Activated naive CD4-positive, alpha-beta T cell treated with anti-CD3 and anti-CD28 coated beads for 36 hours (primary cell): ENCODE measurements around the gene MYL10. TPM values are rescaled to one million over a fixed set of nuclear protein-coding genes. Genes with fewer than 3 reads are reported as not detected.
A peak's percentile ranks its signal among the peaks of the same experiment; 100 is the strongest.
"Not testable (repeated sequence)": the region's sequence is repeated elsewhere in the genome, so short reads cannot be mapped to it uniquely, and the experiment has no call there.

ENCODE experiments used
- CTCF ChIA-PET: fragments of 350-600 bp; sonication (Branson Sonifier 250); formaldehyde crosslinking; loops from one replicate; lab custom pipeline; 2021; ENCODE audit warnings: antibody characterized with exemption; lab: Charles Lee
- DNase-seq: peaks from one replicate; pipeline ENCODE4 v3.0.0-alpha.2; 2020
- H3K27ac Mint-ChIP-seq: one replicate; pipeline ENCODE4 v1.8.0; 2021; ENCODE audit warnings: mild to moderate bottlenecking, mixed read lengths
- H3K27me3 Mint-ChIP-seq: one replicate; pipeline ENCODE4 v1.8.0; 2021; ENCODE audit warnings: low read depth, mixed read lengths
- H3K36me3 Mint-ChIP-seq: one replicate; pipeline ENCODE4 v1.8.0; 2021; ENCODE audit warnings: low read depth, mixed read lengths
- H3K4me1 Mint-ChIP-seq: one replicate; pipeline ENCODE4 v1.8.0; 2021; ENCODE audit warnings: low read depth, mixed read lengths
- H3K4me3 Mint-ChIP-seq: one replicate; pipeline ENCODE4 v1.8.0; 2021; ENCODE audit warnings: mild to moderate bottlenecking, moderate library complexity, mixed read lengths
- H3K9me3 Mint-ChIP-seq: one replicate; pipeline ENCODE4 v1.8.0; 2021; ENCODE audit warnings: mixed read lengths
- intact Hi-C: fragments of 100-400 bp; cut with micrococcal nuclease; formaldehyde crosslinking; loops from one replicate; pipeline ENCODE4 v1.15.1; 2023
- total RNA-seq, 2 experiments: library from RNA; stranded (reverse); gene quantifications; one replicate each; pipeline ENCODE4 v1.2.3, GENCODE V29; 2021

Gene MYL10
- total RNA-seq, 2 experiments from 2014 or later: not detected

DNA sequence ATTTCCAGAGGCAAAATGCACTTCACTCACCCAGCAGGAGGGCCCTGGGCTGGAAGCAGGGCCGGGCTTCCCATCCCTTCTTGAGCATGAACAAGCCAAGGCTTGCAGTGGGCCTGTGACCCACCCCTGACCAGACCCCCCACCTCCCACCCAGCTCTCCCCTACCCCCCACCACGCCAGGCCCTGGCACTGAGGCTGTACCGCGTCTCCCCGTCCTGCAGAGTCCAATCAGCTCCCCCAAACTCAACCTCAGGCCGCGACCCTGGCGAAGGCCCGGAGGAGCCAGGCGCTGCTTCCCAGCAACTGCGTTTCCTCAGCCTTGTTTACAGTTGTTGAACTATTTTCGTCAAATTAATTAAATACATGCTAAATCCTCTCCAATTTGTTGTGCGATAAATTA, 16.9 kb upstream of the MYL10 start:
- CTCF ChIA-PET: no interaction called here
- DNase-seq: no peak
- H3K27ac Mint-ChIP-seq: no peak overlapping the region
- H3K36me3 Mint-ChIP-seq: no peaks in the 10 kb centered on the region
- peaks cover 6% of the 10 kb centered on the region for H3K27me3 Mint-ChIP-seq
- no peak overlapping the region for H3K4me3 Mint-ChIP-seq
- no peaks in the 10 kb centered on the region for H3K4me1 Mint-ChIP-seq
- intact Hi-C loops: no loop called here
- H3K9me3 Mint-ChIP-seq: no peaks in the 10 kb centered on the region

DNA sequence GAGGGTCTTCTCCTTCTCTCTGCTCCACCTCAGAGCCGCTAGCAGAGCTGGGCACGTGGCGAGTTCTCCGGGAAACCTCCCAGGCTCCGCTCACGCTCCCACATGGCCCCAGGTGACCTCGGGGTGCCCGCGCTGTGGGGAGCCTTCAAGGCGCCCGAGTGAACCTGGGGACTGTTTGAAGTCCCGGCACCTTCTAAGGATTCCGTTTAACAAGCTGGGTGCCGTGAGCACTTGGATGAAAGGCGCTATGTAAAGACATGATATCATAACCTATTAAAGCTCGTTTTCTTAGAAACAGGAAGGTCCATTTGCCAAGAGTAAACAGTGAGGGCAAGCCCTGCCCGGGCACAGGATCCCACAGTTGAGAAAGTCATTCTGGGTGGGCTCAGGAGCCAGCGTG, 15.8 kb upstream of the MYL10 start:
- CTCF ChIA-PET: no interaction called here
- intact Hi-C loops: no loop called here
- H3K4me3 Mint-ChIP-seq: no peak overlapping the region

DNA sequence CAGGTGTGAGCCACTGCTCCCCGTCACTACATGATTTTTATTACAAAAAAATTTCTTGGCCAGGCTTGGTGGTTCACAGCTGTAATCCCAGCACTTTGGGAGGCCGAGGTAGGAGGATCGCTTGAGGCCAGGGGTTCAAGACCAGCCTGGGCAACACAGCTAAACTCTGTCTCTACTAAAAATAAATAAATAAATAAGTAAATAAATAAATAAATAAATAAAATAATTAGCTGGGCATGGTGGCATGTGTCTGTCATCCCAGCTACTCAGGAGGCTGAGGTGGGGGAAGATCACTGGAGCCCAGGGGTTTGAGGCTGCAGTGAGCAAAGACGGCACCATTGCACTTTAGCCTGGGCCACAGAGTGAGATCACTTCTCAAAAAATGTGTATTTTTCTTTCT, 10.0 kb upstream of the MYL10 start:
- intact Hi-C loops, H3K9me3 Mint-ChIP-seq, CTCF ChIA-PET, DNase-seq, H3K27me3 Mint-ChIP-seq, H3K36me3 Mint-ChIP-seq, H3K4me1 Mint-ChIP-seq, H3K4me3 Mint-ChIP-seq, H3K27ac Mint-ChIP-seq: not testable (repeated sequence)

More for the DNA sequence above, 15.8 kb upstream of the MYL10 start:
- Mint-ChIP-seq H3K9me3 (no peaks in the 10 kb centered on the region), H3K36me3 (no peaks in the 10 kb centered on the region), H3K4me1 (no peaks in the 10 kb centered on the region), H3K27ac (no peak overlapping the region), H3K27me3 (peaks cover 3% of the 10 kb centered on the region)
- no peak for DNase-seq

DNA sequence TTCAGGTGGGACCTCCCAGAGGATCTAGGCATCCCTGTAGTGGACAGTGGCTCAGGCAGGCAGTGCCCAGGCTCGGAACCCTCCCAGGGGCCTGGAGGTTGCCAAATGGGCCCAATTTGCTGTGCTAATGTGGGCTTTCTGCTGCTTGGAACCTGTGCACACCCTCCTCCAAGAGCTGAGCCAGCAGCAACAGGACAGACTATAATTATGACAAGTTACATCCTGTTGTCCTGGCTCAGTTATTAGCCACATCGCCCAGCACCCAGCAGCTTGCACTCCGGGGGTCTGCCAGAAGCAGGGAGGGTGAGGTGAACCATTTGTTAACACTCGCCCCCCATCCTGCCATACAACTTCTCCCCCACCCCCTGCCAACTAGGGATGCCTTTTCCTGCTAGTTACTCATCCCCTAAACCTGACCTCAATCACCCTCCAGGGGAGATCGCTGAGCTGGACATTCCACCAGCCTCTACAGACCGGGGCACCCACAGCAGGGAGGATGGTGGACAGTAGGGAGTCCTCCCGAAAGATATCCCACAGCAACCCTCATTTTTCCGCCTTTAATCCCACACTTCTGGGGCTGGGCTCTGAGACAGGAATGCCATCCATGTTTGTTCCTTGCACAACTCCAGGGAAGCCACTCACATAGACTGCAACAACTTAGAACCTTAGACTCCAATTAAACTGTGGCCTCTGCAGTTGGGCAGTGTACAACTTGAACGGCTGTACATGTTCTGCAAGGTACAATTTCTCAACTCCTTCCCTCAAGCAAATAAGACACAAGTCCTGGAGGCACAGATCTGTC, 7.9 kb upstream of the MYL10 start:
- intact Hi-C loops: no loop called here
- Mint-ChIP-seq H3K27me3 (no peaks in the 10 kb centered on the region), H3K36me3 (no peaks in the 10 kb centered on the region), H3K4me1 (no peaks in the 10 kb centered on the region), H3K9me3 (peaks cover 12% of the 10 kb centered on the region), H3K4me3 (no peak overlapping the region), H3K27ac (no peak overlapping the region)
- CTCF ChIA-PET: no interaction called here
- no peak for DNase-seq

DNA sequence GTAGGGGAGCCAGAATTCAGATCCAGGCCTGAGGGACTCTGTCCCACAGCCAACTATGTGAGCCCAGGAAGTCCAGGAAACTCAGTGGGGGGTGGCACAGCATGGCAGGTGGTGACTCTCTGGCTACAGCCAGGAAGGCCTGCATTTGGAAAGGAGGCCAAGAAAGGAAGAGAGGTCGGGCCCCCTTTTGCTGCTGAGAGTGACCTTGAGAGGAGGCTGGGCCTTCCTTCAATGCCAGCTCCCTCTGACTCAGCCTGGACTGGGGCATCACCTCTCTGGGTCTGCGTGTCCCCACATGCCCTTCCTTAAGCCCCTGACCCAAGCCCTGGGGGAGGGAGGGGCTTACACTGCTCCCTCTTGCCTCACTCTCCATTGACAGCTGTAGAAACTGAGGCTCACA, 6.4 kb upstream of the MYL10 start:
- no peak overlapping the region for H3K4me3 Mint-ChIP-seq

DNA sequence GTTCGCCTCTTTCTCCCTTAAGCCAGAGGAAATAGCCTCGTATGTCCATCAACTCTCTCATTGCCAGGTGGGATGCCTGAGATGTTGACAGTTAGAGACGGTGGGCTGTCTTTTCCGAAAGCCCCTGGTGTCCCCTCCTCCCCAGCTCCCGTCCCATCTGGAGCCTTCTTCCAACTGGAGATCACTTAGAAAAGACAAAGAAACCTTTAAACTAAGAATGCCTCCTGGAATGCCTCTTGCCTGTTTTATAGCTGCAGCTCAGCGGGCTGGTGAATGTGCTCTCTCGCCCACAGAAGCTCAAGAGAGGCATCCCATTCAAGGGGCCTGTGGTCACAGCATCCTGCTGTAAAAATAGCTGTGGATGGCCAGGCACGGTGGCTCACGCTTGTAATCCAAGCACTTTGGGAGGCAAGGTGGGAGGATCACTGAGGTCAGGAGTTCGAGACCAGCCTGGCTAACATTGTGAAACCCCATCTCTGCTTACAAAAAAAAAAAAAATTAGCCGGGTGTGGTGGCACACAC, 5.2 kb upstream of the MYL10 start:
- intact Hi-C loops: no loop called here
- H3K27me3 Mint-ChIP-seq: no peaks in the 10 kb centered on the region
- H3K27ac Mint-ChIP-seq: no peak overlapping the region
- no peaks in the 10 kb centered on the region for H3K36me3 Mint-ChIP-seq
- H3K4me3 Mint-ChIP-seq: no peak overlapping the region
- CTCF ChIA-PET: interaction anchor here (1.2 kb wide), 1 partner anchor 34 kb away, joined by 3 read pairs; no protein-coding TSS in a partner anchor
- peaks cover 12% of the 10 kb centered on the region for H3K9me3 Mint-ChIP-seq
- DNase-seq: no peak
- no peaks in the 10 kb centered on the region for H3K4me1 Mint-ChIP-seq

More for the DNA sequence above, 6.4 kb upstream of the MYL10 start:
- intact Hi-C loops: no loop called here
- Mint-ChIP-seq H3K9me3 (peaks cover 12% of the 10 kb centered on the region), H3K36me3 (no peaks in the 10 kb centered on the region), H3K4me1 (no peaks in the 10 kb centered on the region), H3K27me3 (no peaks in the 10 kb centered on the region), H3K27ac (no peak overlapping the region)
- no peak for DNase-seq
- CTCF ChIA-PET: no interaction called here

DNA sequence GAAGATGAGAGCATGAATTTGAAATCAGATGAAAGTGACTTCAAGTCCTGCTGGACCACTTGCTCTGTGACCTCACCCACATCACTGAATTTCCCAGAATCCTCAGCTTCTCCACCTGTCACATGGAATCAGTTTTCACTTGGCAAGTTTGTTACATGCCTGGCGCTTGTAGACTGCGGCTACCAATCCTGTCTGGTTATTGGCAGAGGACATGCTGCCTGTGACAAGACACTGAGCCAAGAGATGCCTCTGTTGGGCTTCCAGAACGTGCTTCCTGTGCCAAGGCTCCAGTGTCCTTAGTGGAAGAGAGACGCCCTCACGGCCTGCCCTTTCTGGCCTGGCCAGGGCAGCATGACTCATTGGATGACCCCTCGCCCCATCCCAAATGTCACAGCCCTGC, 4.4 kb upstream of the MYL10 start:
- no peaks in the 10 kb centered on the region for H3K27me3 Mint-ChIP-seq
- no peaks in the 10 kb centered on the region for H3K36me3 Mint-ChIP-seq
- CTCF ChIA-PET: no interaction called here
- no peaks in the 10 kb centered on the region for H3K4me1 Mint-ChIP-seq
- H3K27ac Mint-ChIP-seq: no peak overlapping the region
- intact Hi-C loops: no loop called here
- no peak overlapping the region for H3K4me3 Mint-ChIP-seq
- H3K9me3 Mint-ChIP-seq: peaks cover 12% of the 10 kb centered on the region
- no peak for DNase-seq

DNA sequence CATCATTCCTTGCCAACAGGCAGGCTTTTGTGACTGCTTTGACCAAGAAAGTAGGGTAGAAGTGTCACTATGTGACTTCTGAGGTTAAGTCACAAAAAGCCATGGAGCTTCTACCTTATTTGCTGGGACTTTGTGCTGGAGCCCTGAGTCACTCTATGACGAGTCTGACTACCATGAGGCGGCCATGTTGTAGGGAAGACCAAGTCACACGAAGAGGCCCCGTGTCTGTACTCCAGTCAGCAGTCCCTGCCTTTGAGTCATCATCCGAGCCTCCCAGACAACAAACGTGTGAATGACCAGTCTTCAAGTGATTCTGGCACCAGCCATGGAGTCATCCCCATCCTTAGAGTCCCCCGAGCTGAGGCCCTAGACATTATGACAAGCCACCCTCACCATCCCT, 3.5 kb upstream of the MYL10 start:
- no peaks in the 10 kb centered on the region for H3K27me3 Mint-ChIP-seq
- H3K4me1 Mint-ChIP-seq: no peaks in the 10 kb centered on the region

DNA sequence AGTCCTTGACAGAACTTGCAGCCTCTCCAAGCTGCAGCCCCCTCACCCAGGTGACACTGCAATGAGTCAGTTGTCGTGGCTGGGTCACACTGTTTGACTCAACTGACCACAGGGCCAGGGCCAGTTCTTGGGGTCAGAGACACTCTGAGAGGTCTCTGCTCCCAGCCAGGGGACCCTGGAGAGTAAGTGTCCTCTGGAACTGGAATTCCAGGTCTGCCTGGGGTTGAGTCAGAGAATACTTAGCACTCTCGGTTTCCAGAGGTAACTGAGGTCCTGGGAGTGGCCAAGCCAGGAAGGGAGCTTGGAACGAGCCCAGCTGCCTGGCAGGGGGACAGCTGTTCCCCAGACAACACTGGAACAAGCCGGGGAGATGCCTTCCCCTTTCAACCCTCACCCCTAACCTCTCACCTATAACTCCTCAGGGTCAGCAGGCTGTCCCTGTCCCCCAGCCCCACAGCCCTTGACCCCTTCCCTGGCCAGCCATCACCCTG, 2.2 kb upstream of the MYL10 start:
- H3K27ac Mint-ChIP-seq: no peak overlapping the region

More for the DNA sequence above, 3.5 kb upstream of the MYL10 start:
- intact Hi-C loops: no loop called here
- H3K36me3 Mint-ChIP-seq: no peaks in the 10 kb centered on the region
- no peak overlapping the region for H3K27ac Mint-ChIP-seq
- H3K9me3 Mint-ChIP-seq: peaks cover 12% of the 10 kb centered on the region
- DNase-seq: peak; percentile 12
- CTCF ChIA-PET: no interaction called here
- H3K4me3 Mint-ChIP-seq: no peak overlapping the region

DNA sequence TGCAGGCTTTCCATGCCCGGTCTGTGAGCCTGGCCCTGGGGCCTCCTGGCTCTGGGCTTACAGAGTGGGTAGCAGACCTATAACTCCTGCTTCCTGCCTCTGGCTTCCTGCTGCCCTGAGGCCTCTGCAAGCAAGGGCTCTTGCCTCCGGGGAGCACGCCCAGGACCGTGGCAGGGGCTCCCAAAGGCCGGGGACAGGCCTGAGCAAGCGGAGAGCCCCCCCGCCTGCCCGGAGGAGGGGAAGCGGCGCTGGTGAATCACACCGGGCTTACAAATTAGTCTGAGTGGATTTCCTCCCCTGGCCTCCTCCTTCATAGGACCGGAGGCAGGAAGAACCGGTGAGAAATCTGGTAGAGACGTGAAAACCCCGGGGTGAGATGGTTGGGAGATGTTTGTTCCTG, 1.5 kb upstream of the MYL10 start:
- CTCF ChIA-PET: no interaction called here
- intact Hi-C loops: no loop called here
- H3K4me1 Mint-ChIP-seq: no peaks in the 10 kb centered on the region
- H3K9me3 Mint-ChIP-seq: peaks cover 12% of the 10 kb centered on the region
- no peak for DNase-seq
- H3K27ac Mint-ChIP-seq: no peak overlapping the region
- no peaks in the 10 kb centered on the region for H3K36me3 Mint-ChIP-seq
- no peaks in the 10 kb centered on the region for H3K27me3 Mint-ChIP-seq
- no peak overlapping the region for H3K4me3 Mint-ChIP-seq

More for the DNA sequence above, 2.2 kb upstream of the MYL10 start:
- intact Hi-C loops: no loop called here
- H3K27me3 Mint-ChIP-seq: no peaks in the 10 kb centered on the region
- DNase-seq: no peak
- H3K9me3 Mint-ChIP-seq: peaks cover 12% of the 10 kb centered on the region
- no peaks in the 10 kb centered on the region for H3K36me3 Mint-ChIP-seq
- H3K4me1 Mint-ChIP-seq: no peaks in the 10 kb centered on the region
- CTCF ChIA-PET: interaction anchor here (0.6 kb wide), 1 partner anchor 703 kb away, joined by 3 read pairs; no protein-coding TSS in a partner anchor
- H3K4me3 Mint-ChIP-seq: no peak overlapping the region

DNA sequence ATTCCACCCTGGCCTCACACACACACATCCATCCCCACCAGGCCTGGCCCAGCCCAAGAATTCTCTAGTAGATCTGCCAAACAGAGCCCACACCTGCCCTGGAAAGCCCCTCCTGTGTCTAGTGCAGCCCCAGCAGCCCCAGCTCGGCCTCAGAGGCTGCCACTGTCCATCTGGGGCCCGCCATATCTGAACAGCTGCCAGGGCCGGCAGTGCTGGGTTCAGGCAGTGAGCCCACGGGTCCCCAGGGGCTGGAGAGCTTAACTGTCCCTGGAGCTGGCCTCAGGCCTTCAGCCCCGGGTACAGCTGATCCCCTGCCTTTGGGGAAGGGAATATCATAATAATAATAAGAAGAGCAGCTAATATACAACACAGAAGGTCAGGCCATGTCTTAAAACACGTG, 574 bp downstream of the MYL10 start:
- Mint-ChIP-seq H3K27ac (no peak overlapping the region), H3K36me3 (no peaks in the 10 kb centered on the region), H3K4me1 (no peaks in the 10 kb centered on the region), H3K27me3 (peaks cover 12% of the 10 kb centered on the region), H3K4me3 (no peak overlapping the region), H3K9me3 (peaks cover 9% of the 10 kb centered on the region)
- CTCF ChIA-PET: no interaction called here
- no peak for DNase-seq
- intact Hi-C loops: no loop called here

DNA sequence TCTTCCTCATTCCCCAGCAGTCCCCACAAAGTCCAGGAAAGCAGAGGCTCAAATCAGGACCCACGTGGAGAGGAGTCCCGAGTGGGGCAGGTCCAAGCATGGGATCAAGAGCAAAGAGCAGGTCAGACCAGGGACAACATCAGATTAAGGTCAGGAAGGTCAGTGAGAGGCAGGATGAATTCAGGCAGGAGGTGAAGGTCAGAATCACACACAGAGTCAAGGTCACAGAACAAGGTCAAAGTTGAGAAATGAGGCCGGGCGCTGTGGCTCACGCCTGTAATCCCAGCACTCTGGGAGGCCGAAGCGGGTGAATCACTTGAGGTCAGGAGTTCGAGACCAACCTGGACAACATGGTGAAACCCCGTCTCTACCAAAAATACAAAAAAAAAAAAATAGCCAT, 2.3 kb downstream of the MYL10 start:
- H3K27ac Mint-ChIP-seq: no peak overlapping the region
- DNase-seq: no peak
- intact Hi-C loops: no loop called here
- H3K9me3 Mint-ChIP-seq: no peaks in the 10 kb centered on the region
- peaks cover 12% of the 10 kb centered on the region for H3K27me3 Mint-ChIP-seq
- CTCF ChIA-PET: interaction anchor here (0.5 kb wide), 1 partner anchor 17 kb away, joined by 3 read pairs; no protein-coding TSS in a partner anchor
- H3K4me3 Mint-ChIP-seq: no peak overlapping the region
- no peaks in the 10 kb centered on the region for H3K36me3 Mint-ChIP-seq
- no peaks in the 10 kb centered on the region for H3K4me1 Mint-ChIP-seq
